Suprapubic skin (tissue), 4 donors: Measurements from ENCODE around the gene RECK. TPM values are rescaled to one million over a fixed set of nuclear protein-coding genes. Genes with fewer than 3 reads are reported as not detected.
A peak's percentile ranks its signal among the peaks of the same experiment; 100 is the strongest.

Source experiments
- DNase-seq, 2 donors: peaks; one replicate each; pipeline ENCODE4 v3.0.0-alpha.2; 2019; ENCODE audit warnings: low spot score in 2 of 2
- H3K27ac ChIP-seq: fragments of 200-600 bp; sonication (generic); one replicate; pipeline ENCODE4 v1.5.1; 2019
- H3K27me3 ChIP-seq: fragments of 200-600 bp; sonication (generic); one replicate; pipeline ENCODE4 v1.5.1; 2019
- H3K36me3 ChIP-seq: fragments of 200-600 bp; sonication (generic); one replicate; pipeline ENCODE4 v1.5.1; 2019
- H3K4me1 ChIP-seq: fragments of 200-600 bp; sonication (generic); one replicate; pipeline ENCODE4 v1.5.1; 2019
- H3K4me3 ChIP-seq: fragments of 200-600 bp; sonication (generic); one replicate; pipeline ENCODE4 v1.5.1; 2019; ENCODE audit warnings: mild to moderate bottlenecking
- H3K9me3 ChIP-seq: fragments of 200-600 bp; sonication (generic); one replicate; pipeline ENCODE4 v1.5.1; 2019
- EP300 ChIP-seq: sonication (generic); formaldehyde crosslinking; IDR thresholded peaks from one replicate; pipeline ENCODE4 v1.6.1; 2017; ENCODE audit warnings: antibody characterized with exemption
- POLR2A ChIP-seq, 2 donors: fragments of 450-650 bp; IDR thresholded peaks; one replicate each; pipeline ENCODE4 v1.6.1; 2017; ENCODE audit warnings: antibody characterized with exemption in 2 of 2, mild to moderate bottlenecking in 2 of 2, moderate library complexity in 2 of 2
- POLR2AphosphoS5 ChIP-seq, 3 donors: sonication (generic); formaldehyde crosslinking; IDR thresholded peaks; one replicate each; pipeline ENCODE4 v1.6.1; 2017; ENCODE audit warnings: antibody characterized with exemption in 3 of 3
- WGBS: methylation state at CpG from one replicate; pipeline ENCODE4 v1.1.5; 2018; 5-methylcytosine and 5-hydroxymethylcytosine counted together
- total RNA-seq, 4 donors: library from RNA; depleted of rRNA; stranded (reverse); fragments of >200 nt; gene quantifications; one replicate each; pipeline ENCODE4 v1.1.0, GENCODE V29; 2016
- TF ChIP-seq, protein P1 (sequence below), 2 donors: fragments of 200-600 bp in 1 of 2; fragments of 450-650 bp in 1 of 2; sonication (generic) in 1 of 2; IDR thresholded peaks; one replicate each; pipeline ENCODE4 v1.5.1; 2016 to 2019; ENCODE audit warnings: antibody characterized with exemption in 2 of 2, mild to moderate bottlenecking in 1 of 2, moderate library complexity in 1 of 2

The RECK gene
- total RNA-seq, 4 donors from 2014 or later: 3.1 to 6.4 (median 4.0) TPM

- no peaks in the 10 kb centered on the region for H3K9me3 ChIP-seq
- H3K4me3 ChIP-seq: no peak overlapping the region
- H3K4me1 ChIP-seq: no peaks in the 10 kb centered on the region
- DNase-seq: peak; percentile 72 to 81
- no peak for TF ChIP-seq EP300
- TF ChIP-seq, protein P1, sequence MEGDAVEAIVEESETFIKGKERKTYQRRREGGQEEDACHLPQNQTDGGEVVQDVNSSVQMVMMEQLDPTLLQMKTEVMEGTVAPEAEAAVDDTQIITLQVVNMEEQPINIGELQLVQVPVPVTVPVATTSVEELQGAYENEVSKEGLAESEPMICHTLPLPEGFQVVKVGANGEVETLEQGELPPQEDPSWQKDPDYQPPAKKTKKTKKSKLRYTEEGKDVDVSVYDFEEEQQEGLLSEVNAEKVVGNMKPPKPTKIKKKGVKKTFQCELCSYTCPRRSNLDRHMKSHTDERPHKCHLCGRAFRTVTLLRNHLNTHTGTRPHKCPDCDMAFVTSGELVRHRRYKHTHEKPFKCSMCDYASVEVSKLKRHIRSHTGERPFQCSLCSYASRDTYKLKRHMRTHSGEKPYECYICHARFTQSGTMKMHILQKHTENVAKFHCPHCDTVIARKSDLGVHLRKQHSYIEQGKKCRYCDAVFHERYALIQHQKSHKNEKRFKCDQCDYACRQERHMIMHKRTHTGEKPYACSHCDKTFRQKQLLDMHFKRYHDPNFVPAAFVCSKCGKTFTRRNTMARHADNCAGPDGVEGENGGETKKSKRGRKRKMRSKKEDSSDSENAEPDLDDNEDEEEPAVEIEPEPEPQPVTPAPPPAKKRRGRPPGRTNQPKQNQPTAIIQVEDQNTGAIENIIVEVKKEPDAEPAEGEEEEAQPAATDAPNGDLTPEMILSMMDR (IDR thresholded peaks at IDR 0.05): peak; percentile 39 to 96
- TF ChIP-seq POLR2AphosphoS5 (IDR thresholded peaks at IDR 0.05): no peak
- no peak overlapping the region for H3K27ac ChIP-seq
- no peaks in the 10 kb centered on the region for H3K27me3 ChIP-seq
- H3K36me3 ChIP-seq: no peaks in the 10 kb centered on the region
- WGBS: 7% methylated on average over 11 of the region's 11 CpGs
Observed at GRCh38 chr9:36008774-36009300, 27.9 kb upstream of the RECK start.

- 72% methylated on average over 3 of the region's 3 CpGs for WGBS
Observed at GRCh38 chr9:36011379-36011778, 25.3 kb upstream of the RECK start.

DNA sequence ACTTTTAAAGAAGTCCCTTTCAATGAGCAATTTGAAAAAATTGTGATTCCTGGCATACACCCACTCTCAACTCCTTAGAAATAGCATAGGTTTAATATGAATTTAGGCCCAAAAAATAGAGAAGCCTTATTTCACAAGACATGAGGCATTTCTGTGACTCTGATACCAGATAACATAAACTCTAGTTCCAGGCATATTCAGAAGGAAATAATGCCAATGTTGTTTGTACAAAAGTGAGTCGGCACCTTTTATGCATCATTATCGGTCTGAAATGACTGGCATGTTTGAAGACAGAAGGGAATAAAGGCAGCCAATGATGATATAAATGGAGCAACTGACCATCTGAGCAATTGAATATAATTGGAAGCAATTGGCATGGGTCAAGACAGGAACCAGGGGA, 19.4 kb upstream of the RECK start:
- no peaks in the 10 kb centered on the region for H3K9me3 ChIP-seq
- no peaks in the 10 kb centered on the region for H3K27me3 ChIP-seq
- no peaks in the 10 kb centered on the region for H3K36me3 ChIP-seq
- WGBS: 92% methylated on average over 2 of the region's 2 CpGs
- no peak overlapping the region for H3K27ac ChIP-seq
- H3K4me3 ChIP-seq: no peak overlapping the region
- TF ChIP-seq EP300: no peak
- no peak for TF ChIP-seq POLR2AphosphoS5 (IDR thresholded peaks at IDR 0.05)
- TF ChIP-seq, protein P1 (IDR thresholded peaks at IDR 0.05): no peak
- TF ChIP-seq POLR2A (IDR thresholded peaks at IDR 0.05): no peak
- no peaks in the 10 kb centered on the region for H3K4me1 ChIP-seq
- no peak for DNase-seq

More at GRCh38 chr9:36011379-36011778, 25.3 kb upstream of the RECK start:
- Histone ChIP-seq H3K36me3 (no peaks in the 10 kb centered on the region), H3K27me3 (no peaks in the 10 kb centered on the region), H3K9me3 (no peaks in the 10 kb centered on the region), H3K4me3 (no peak overlapping the region), H3K27ac (no peak overlapping the region), H3K4me1 (no peaks in the 10 kb centered on the region)
- TF ChIP-seq EP300 (no peak), POLR2AphosphoS5 (IDR thresholded peaks at IDR 0.05) (no peak), POLR2A (IDR thresholded peaks at IDR 0.05) (no peak)
- TF ChIP-seq, protein P1 (IDR thresholded peaks at IDR 0.05): no peak
- no peak for DNase-seq

DNA sequence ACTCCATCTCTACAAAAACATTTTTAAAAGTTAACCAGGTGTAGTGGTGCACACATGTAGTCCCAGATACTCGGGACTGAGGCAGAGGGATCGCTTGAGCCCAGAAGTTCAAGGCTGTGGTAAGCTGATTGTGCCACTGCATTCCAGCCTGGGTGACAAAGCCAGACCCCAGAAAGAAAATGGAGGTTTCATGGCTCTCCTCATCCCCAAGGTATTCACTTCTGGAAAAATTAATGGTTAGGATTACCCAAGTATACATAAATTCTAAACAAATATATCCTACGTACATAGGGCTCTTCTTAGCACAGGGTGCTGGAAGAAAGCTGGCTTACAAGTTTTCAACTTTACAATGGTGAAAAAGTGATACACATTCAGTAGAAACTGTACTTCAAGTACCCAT, 18.6 kb upstream of the RECK start:
- H3K9me3 ChIP-seq: no peaks in the 10 kb centered on the region
- no peak for TF ChIP-seq POLR2AphosphoS5 (IDR thresholded peaks at IDR 0.05)
- TF ChIP-seq, protein P1 (IDR thresholded peaks at IDR 0.05): no peak
- H3K36me3 ChIP-seq: no peaks in the 10 kb centered on the region
- H3K4me1 ChIP-seq: no peaks in the 10 kb centered on the region
- H3K27me3 ChIP-seq: no peaks in the 10 kb centered on the region
- H3K4me3 ChIP-seq: no peak overlapping the region
- no peak for DNase-seq
- no peak overlapping the region for H3K27ac ChIP-seq
- 93% methylated on average over 3 of the region's 3 CpGs for WGBS

- Histone ChIP-seq H3K36me3 (no peaks in the 10 kb centered on the region), H3K4me1 (no peaks in the 10 kb centered on the region), H3K9me3 (no peaks in the 10 kb centered on the region), H3K27ac (no peak overlapping the region), H3K4me3 (no peak overlapping the region), H3K27me3 (no peaks in the 10 kb centered on the region)
- WGBS: 68% methylated on average over 6 of the region's 6 CpGs
- TF ChIP-seq POLR2A (IDR thresholded peaks at IDR 0.05) (no peak), POLR2AphosphoS5 (IDR thresholded peaks at IDR 0.05) (no peak), EP300 (no peak)
- TF ChIP-seq, protein P1 (IDR thresholded peaks at IDR 0.05): no peak
- DNase-seq: no peak
Observed at GRCh38 chr9:36018891-36019720, 17.6 kb upstream of the RECK start.
